Calu3 (cell line): Measurements from ENCODE around the gene CACNA1I. TPM values are rescaled to one million over a fixed set of nuclear protein-coding genes. Genes with fewer than 3 reads are reported as not detected.
A peak's percentile ranks its signal among the peaks of the same experiment; 100 is the strongest.

Source experiments
- BruUV-seq: library from RNA; stranded (reverse); fragments of 400-500 nt; replicated peaks from 2 replicates; lab custom pipeline; 2021; lab: Mats Ljungman, UMichigan
- CTCF ChIA-PET: fragments of 300-600 bp; sonication (Branson Sonifier 250); formaldehyde crosslinking; loops from one replicate; lab custom pipeline; 2022; ENCODE audit warnings: antibody characterized with exemption; lab: Charles Lee
- DNase-seq: peaks from one replicate; pipeline ENCODE4 v3.0.0; 2022
- H3K27ac Mint-ChIP-seq: one replicate; pipeline ENCODE4 v1.8.0; 2022; ENCODE audit warnings: mixed read lengths; ENCODE audit not compliant: unreplicated experiment
- H3K27me3 Mint-ChIP-seq: one replicate; pipeline ENCODE4 v1.8.0; 2022; ENCODE audit warnings: mixed read lengths; ENCODE audit not compliant: unreplicated experiment
- H3K36me3 Mint-ChIP-seq: one replicate; pipeline ENCODE4 v1.8.0; 2022; ENCODE audit warnings: mild to moderate bottlenecking, moderate library complexity, mixed read lengths; ENCODE audit not compliant: insufficient read depth, unreplicated experiment
- H3K4me1 Mint-ChIP-seq: one replicate; pipeline ENCODE4 v1.8.0; 2022; ENCODE audit warnings: mild to moderate bottlenecking, low read depth, mixed read lengths; ENCODE audit not compliant: unreplicated experiment
- H3K4me3 Mint-ChIP-seq: one replicate; pipeline ENCODE4 v1.8.0; 2022; ENCODE audit warnings: mild to moderate bottlenecking, low read depth, moderate library complexity, mixed read lengths; ENCODE audit not compliant: unreplicated experiment
- H3K9me3 Mint-ChIP-seq: one replicate; pipeline ENCODE4 v1.8.0; 2022; ENCODE audit warnings: low read depth, mixed read lengths; ENCODE audit not compliant: unreplicated experiment
- intact Hi-C: fragments of 100-400 bp; cut with micrococcal nuclease; formaldehyde crosslinking; loops from one replicate; pipeline ENCODE4 v1.10.0; 2022; ENCODE audit not compliant: unreplicated experiment
- total RNA-seq: library from RNA; stranded (reverse); gene quantifications from 2 replicates; pipeline ENCODE4 v1.2.3, GENCODE V29; 2022
- TF ChIP-seq, protein P1 (sequence below): fragments of 200-600 bp; IDR thresholded peaks from one replicate; pipeline ENCODE4 v1.8.0; 2022; ENCODE audit warnings: antibody characterized with exemption; ENCODE audit not compliant: unreplicated experiment

Gene CACNA1I
- total RNA-seq, 1 experiment from 2014 or later, result 0.05 TPM

DNA sequence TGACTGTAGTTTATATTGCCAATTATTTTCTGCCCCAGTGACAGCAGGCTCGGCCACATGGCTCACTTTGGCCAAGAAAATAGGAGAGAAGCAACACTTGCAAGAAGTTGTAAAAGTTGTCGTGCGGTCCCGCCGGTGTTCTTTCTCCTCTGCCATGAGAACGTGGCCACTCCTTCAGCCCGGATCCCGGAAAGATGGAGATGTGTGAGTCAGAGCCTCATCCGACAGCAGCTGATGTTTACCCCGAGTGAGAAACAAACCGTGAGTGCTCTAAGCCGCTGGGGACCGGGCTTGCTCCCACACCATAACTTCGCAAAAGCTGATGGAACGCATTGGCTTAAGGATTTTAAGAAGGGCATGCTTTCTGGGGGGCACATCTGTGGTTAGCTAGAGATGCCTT is 157.0 kb downstream of the CACNA1I start:
- Mint-ChIP-seq H3K4me1 (no peaks in the 10 kb centered on the region), H3K27me3 (peaks cover 78% of the 10 kb centered on the region), H3K36me3 (no peaks in the 10 kb centered on the region), H3K4me3 (no peak overlapping the region), H3K27ac (no peak overlapping the region), H3K9me3 (no peaks in the 10 kb centered on the region)
- intact Hi-C loops, result no loop called here
- TF ChIP-seq, protein P1, sequence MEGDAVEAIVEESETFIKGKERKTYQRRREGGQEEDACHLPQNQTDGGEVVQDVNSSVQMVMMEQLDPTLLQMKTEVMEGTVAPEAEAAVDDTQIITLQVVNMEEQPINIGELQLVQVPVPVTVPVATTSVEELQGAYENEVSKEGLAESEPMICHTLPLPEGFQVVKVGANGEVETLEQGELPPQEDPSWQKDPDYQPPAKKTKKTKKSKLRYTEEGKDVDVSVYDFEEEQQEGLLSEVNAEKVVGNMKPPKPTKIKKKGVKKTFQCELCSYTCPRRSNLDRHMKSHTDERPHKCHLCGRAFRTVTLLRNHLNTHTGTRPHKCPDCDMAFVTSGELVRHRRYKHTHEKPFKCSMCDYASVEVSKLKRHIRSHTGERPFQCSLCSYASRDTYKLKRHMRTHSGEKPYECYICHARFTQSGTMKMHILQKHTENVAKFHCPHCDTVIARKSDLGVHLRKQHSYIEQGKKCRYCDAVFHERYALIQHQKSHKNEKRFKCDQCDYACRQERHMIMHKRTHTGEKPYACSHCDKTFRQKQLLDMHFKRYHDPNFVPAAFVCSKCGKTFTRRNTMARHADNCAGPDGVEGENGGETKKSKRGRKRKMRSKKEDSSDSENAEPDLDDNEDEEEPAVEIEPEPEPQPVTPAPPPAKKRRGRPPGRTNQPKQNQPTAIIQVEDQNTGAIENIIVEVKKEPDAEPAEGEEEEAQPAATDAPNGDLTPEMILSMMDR, result no peak
- BruUV-seq, result no TSS peak
- CTCF ChIA-PET, result no interaction called here
- DNase-seq, result peak; percentile 32

DNA sequence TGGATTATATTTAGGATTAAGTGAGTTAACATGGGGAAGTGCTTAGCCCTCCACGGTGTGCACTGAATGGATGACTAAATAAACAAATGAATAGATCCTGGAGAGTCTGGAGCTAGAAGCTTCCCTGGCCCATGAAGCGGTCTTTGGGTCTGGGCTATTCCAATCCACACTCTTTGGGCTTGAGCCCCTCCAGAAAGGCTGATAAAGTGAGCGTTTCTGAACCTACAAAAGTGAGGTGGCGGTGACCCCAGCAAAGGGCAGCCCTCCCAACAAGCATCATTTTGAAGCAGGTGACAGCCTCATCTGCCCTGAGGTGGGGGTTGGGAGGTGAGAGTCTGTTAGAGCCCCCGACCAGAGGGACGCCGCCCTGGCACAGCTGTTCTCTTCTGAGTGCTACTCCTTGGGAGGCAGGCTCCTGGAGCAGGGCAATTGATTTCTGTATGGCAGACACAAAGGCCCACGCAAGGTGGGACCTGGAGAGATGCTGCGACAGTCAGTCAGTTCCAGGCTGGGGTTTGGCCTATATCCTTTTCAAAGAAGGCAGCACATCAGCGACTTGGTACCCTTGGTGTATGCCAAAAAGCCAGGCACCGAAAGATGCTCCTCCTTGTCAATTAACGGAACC is 157.8 kb downstream of the CACNA1I start:
- CTCF ChIA-PET, result no interaction called here
- Mint-ChIP-seq H3K4me3 (no peak overlapping the region), H3K4me1 (no peaks in the 10 kb centered on the region), H3K27me3 (peaks cover 78% of the 10 kb centered on the region), H3K27ac (no peak overlapping the region), H3K9me3 (no peaks in the 10 kb centered on the region), H3K36me3 (no peaks in the 10 kb centered on the region)
- intact Hi-C loops, result no loop called here
- no TSS peak for BruUV-seq
- TF ChIP-seq, protein P1, result no peak
- no peak for DNase-seq

DNA sequence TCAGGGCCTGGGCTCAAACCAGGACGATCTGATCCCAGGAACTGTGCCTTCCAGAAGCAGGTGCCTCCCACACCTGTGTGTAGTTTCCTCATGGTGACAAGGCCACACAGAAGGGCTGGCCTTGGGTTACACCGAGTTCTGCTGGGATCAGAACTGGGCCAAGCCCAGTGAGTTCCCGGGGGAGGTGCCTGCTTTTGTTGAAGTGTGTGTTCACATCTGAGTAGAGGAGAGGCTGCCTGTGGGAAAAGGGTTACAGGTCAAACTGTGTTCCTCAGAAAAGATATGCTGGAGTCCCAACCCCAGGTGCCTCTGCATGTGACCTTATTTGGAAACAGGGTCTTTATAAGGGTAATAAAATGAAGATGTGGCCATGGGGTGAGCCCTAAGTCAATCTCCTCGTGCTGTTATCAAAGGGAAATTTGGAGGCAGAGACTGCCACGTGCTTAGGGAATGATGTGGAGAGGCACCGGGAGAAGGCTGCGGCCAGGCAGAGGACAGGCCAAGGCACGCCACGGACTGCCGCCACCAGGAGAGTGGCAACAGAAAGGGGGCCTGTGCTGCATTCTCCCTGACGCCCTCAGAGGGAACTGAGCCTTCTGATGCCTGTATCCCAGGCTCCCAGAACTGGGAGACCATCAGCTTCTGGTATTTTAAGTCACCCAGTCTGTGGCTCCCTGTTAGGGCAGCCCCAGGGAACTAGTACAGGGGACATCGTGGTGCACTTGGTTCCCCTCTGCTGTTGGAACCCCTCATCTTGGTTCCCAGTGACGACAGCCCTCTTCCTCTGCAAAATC is 158.8 kb downstream of the CACNA1I start:
- CTCF ChIA-PET, result no interaction called here
- no TSS peak for BruUV-seq
- no peaks in the 10 kb centered on the region for H3K36me3 Mint-ChIP-seq
- H3K27me3 Mint-ChIP-seq, result peaks cover 82% of the 10 kb centered on the region
- no peak overlapping the region for H3K27ac Mint-ChIP-seq
- no peaks in the 10 kb centered on the region for H3K9me3 Mint-ChIP-seq
- intact Hi-C loops, result no loop called here
- no peak for DNase-seq
- no peak overlapping the region for H3K4me3 Mint-ChIP-seq
- H3K4me1 Mint-ChIP-seq, result no peaks in the 10 kb centered on the region
- TF ChIP-seq, protein P1, result no peak

DNA sequence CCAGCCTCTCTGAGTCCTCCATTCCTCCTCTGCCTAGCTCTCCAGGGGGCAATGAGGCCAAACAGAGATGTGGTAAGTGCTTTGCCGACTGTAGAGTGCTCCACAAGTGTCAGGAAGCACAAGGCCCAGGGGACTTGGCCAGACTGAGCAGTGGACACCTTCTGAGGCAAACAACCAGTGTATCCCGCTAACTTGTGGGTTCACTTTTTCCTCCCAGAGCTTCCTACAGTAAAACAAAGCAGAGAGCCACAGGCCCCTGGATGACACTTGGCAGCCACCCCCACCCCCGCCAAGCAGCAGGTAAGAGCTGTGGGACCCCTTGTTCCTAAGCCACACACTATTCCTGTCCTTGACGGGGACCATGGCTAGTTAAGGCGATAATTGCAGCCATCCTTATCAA is 160.9 kb downstream of the CACNA1I start:
- BruUV-seq, result no TSS peak
- peaks cover 84% of the 10 kb centered on the region for H3K27me3 Mint-ChIP-seq
- H3K36me3 Mint-ChIP-seq, result no peaks in the 10 kb centered on the region
- no peak for DNase-seq
- H3K4me1 Mint-ChIP-seq, result no peaks in the 10 kb centered on the region
- CTCF ChIA-PET, result interaction anchor here (0.6 to 0.7 kb wide), 2 partner anchors 74 to 297 kb away, joined by 3 to 4 read pairs; no protein-coding TSS in a partner anchor
- intact Hi-C loops, result no loop called here
- H3K4me3 Mint-ChIP-seq, result no peak overlapping the region
- H3K27ac Mint-ChIP-seq, result no peak overlapping the region
- H3K9me3 Mint-ChIP-seq, result no peaks in the 10 kb centered on the region
- TF ChIP-seq, protein P1, result no peak
